Glutamatergic neuron (in vitro differentiated cells): ENCODE data around the gene TMEM86A. TPM values are rescaled to one million over a fixed set of nuclear protein-coding genes. Genes with fewer than 3 reads are reported as not detected.

ENCODE experiments used
- DNase-seq: peaks from one replicate; pipeline ENCODE4 v3.0.0; 2022
- H3K27ac Mint-ChIP-seq: one replicate; pipeline ENCODE4 v1.8.0; 2020; ENCODE audit warnings: mild to moderate bottlenecking, mixed read lengths, inconsistent platforms; ENCODE audit not compliant: unreplicated experiment
- H3K27me3 Mint-ChIP-seq: one replicate; pipeline ENCODE4 v1.8.0; 2020; ENCODE audit warnings: mild to moderate bottlenecking, moderate library complexity, mixed read lengths, inconsistent platforms; ENCODE audit not compliant: unreplicated experiment
- H3K36me3 Mint-ChIP-seq: one replicate; pipeline ENCODE4 v1.8.0; 2020; ENCODE audit warnings: mild to moderate bottlenecking, mixed read lengths, inconsistent platforms; ENCODE audit not compliant: unreplicated experiment
- H3K4me1 Mint-ChIP-seq: one replicate; pipeline ENCODE4 v1.8.0; 2020; ENCODE audit warnings: mild to moderate bottlenecking, low read depth, mixed read lengths, inconsistent platforms; ENCODE audit not compliant: unreplicated experiment
- H3K4me3 Mint-ChIP-seq: one replicate; pipeline ENCODE4 v1.8.0; 2020; ENCODE audit warnings: mild to moderate bottlenecking, mixed read lengths, inconsistent platforms; ENCODE audit not compliant: unreplicated experiment
- H3K9me3 Mint-ChIP-seq: one replicate; pipeline ENCODE4 v1.8.0; 2020; ENCODE audit warnings: mild to moderate bottlenecking, moderate library complexity, mixed read lengths, inconsistent platforms; ENCODE audit not compliant: unreplicated experiment
- total RNA-seq: library from RNA; stranded (reverse); fragmentation: NEBNext Ultra II Directional; extraction: Animal tissue kit (Norgen Biotek cat#: 25700); gene quantifications from one replicate; pipeline ENCODE4 v1.2.1, GENCODE V29; 2021; ENCODE audit not compliant: unreplicated experiment
- TF ChIP-seq, protein P1 (sequence below): fragments of 200-600 bp; sonication (generic); IDR thresholded peaks from one replicate; pipeline ENCODE4 v1.5.0; 2021; ENCODE audit not compliant: partially characterized antibody, unreplicated experiment

Gene TMEM86A
- total RNA-seq, 1 donor from 2014 or later = 5.4 TPM

DNA sequence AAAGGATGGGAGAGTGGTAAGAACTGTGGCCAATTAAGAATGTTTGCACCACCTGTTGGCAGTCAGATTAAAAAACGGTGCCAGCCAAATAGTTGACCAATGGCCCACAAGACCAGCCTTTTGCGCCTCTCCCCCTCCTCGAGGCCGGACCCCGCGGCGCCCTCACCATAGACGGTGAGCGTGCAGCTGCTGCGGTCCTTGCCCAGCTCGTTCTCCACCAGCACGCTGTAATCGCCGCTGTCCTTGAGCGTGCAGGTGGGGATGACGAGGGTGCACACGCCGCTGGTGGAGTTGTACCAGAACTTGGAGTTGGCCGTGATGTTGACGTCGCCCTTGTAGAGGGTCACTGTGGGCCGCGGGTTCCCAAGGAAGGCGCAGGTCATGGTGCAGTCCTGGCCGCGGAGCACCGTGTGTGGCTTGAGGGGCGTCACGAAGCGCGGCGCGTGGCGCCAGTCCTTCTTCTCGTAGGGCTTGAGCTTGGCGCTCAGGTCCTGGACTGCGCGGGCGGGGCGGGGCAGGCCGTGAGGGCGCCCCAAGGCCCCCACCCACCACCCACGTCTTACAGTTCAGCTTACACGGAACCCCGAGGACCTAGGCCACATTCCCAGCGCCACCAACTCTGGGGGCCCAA lies 7.2 kb downstream of the TMEM86A start:
- no peak for DNase-seq
- Mint-ChIP-seq H3K9me3 (peaks cover 2% of the 10 kb centered on the region), H3K27ac (no peak overlapping the region), H3K36me3 (no peaks in the 10 kb centered on the region), H3K27me3 (peaks cover 6% of the 10 kb centered on the region), H3K4me1 (peaks cover 3% of the 10 kb centered on the region), H3K4me3 (peak overlapping the region; percentile 59)
- TF ChIP-seq, protein P1, sequence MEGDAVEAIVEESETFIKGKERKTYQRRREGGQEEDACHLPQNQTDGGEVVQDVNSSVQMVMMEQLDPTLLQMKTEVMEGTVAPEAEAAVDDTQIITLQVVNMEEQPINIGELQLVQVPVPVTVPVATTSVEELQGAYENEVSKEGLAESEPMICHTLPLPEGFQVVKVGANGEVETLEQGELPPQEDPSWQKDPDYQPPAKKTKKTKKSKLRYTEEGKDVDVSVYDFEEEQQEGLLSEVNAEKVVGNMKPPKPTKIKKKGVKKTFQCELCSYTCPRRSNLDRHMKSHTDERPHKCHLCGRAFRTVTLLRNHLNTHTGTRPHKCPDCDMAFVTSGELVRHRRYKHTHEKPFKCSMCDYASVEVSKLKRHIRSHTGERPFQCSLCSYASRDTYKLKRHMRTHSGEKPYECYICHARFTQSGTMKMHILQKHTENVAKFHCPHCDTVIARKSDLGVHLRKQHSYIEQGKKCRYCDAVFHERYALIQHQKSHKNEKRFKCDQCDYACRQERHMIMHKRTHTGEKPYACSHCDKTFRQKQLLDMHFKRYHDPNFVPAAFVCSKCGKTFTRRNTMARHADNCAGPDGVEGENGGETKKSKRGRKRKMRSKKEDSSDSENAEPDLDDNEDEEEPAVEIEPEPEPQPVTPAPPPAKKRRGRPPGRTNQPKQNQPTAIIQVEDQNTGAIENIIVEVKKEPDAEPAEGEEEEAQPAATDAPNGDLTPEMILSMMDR = no peak

DNA sequence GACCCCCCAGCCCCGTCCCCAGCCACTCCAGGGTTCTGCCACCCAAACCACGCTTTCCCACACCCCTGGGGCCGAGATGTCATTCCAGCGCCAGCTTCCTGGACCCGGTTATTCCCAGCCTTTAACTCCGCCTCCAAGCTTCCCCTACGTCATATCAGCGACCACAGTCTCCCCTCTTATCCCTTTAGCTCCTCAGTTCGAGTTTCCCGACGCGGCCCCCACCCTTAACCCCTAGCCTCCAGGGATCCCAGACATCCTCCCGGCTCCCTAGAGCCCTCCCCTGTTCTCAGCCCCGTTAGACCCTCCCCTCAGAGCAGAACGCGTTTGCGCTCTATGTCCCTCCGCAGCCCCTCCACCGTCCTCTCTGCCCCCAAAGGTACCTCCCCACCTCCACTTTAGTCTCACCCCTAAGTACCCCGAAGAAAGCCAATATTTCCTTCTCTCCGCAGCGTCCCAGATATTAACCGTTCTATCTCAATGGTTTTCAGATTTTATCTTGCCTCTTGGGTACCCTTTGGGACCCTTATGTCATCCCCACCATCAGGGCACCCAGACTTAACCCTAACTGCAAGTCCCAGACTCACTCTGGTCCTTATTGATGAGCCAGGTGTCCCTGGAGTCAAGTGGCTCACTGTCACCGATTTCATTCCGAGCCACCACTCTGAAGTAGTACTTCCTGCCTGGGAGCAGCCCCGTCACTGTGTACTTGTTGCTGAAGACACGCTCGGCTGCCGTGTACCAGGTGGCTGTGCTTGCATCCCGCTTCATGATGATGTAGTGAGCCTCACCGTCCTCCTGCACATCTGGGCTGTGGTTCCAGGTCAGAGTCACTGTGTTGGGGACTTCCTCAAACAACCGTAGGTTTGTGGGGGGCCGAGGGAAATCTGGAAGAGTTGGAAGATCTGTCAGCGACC lies 8.0 kb downstream of the TMEM86A start:
- TF ChIP-seq, protein P1 = no peak
- Mint-ChIP-seq H3K4me1 (peaks cover 3% of the 10 kb centered on the region), H3K27ac (peak overlapping the region; percentile 64), H3K4me3 (peak overlapping the region; percentile 70), H3K36me3 (no peaks in the 10 kb centered on the region), H3K9me3 (peaks cover 2% of the 10 kb centered on the region), H3K27me3 (peaks cover 6% of the 10 kb centered on the region)
- peak; percentile 50 for DNase-seq

DNA sequence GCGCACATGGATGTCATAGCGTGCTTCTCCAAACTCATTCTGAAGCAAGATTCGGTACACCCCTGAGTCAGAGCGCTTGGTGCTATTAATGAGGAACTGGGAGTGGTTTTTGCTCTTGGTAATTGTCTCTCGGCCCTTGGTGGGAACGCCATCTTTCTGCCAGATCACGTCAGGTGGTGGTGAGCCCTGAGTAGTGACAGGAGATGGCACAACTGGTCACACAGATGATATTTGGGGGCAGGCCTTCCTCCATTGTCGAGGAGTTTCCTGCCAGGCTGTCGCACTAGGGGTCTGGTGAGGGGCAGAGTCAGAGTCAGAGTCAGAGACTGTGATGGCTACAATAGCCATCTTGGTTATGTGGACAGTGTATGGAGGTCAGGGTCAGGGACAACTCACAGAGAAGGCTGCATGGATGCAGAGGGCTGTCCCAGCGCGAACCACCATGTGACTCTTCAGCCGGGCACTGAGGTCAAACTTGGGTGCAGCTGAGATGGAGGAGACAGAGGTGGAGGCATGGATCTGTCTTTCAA lies 9.3 kb downstream of the TMEM86A start:
- no peak for DNase-seq
- H3K27ac Mint-ChIP-seq = no peak overlapping the region
- TF ChIP-seq, protein P1 = no peak
- H3K4me3 Mint-ChIP-seq = peak overlapping the region; percentile 40
- no peaks in the 10 kb centered on the region for H3K9me3 Mint-ChIP-seq
- no peaks in the 10 kb centered on the region for H3K36me3 Mint-ChIP-seq
- peaks cover 3% of the 10 kb centered on the region for H3K4me1 Mint-ChIP-seq
- H3K27me3 Mint-ChIP-seq = peaks cover 8% of the 10 kb centered on the region

DNA sequence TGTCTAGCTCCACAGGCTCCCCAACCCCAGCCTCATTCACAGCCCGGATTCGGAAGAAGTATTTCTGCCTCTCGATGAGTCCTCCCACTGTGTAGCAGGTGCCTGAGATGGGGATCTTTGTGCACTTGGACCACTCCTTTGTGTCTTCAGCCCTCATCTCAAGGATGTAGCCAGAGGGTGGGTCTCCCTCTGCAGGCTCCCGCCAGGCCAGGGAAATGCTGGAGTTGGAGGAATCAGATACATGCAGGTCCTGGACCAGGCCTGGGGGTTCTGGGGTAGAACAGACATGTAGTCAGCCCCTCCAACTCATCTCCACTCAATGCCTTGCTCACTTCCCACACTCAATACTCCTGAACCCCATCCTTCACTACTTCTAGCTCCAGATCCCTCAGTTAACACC lies 10.8 kb downstream of the TMEM86A start:
- Mint-ChIP-seq H3K4me3 (no peak overlapping the region), H3K27me3 (peaks cover 6% of the 10 kb centered on the region), H3K4me1 (peaks cover 3% of the 10 kb centered on the region), H3K9me3 (no peaks in the 10 kb centered on the region), H3K27ac (no peak overlapping the region), H3K36me3 (no peaks in the 10 kb centered on the region)
- DNase-seq = no peak
- TF ChIP-seq, protein P1 = no peak
